Upper lobe of left lung (tissue), 4 donors: ENCODE data around the gene TRIM15.

Experiments used
- POLR2A ChIP-seq, 4 donors: fragments of 450-650 bp; IDR thresholded peaks; one replicate each; pipeline ENCODE4 v1.5.1; 2016 to 2017; ENCODE audit warnings: antibody characterized with exemption in 4 of 4, mild to moderate bottlenecking in 2 of 4
- TF ChIP-seq, protein P1 (sequence below), 6 experiments: fragments of 450-650 bp in 4 of 6; fragments of 200-600 bp in 2 of 6; sonication (generic) in 2 of 6; IDR thresholded peaks; one replicate each; pipeline ENCODE4 v1.5.1; 2016 to 2019; ENCODE audit warnings: antibody characterized with exemption in 6 of 6

DNA sequence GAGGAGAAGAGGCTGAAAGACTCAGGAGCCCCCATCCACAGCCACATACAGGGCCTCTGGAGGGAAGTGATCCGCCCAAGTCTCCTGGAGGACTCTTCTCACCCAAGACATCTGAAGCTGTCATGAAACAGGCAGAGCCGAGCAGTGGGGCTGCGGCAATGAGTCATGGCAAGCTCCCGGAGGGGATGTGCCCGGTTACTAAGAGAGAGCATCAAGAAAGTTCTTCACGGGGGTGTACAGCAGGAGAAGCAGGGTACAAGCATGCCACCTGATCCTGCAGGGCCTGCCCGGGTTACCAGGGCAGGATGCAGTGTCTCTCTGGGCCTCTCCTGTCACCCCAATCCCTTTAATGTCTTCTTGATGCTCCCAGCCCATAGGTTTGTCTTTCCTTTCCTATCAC is 28.7 kb downstream of the TRIM15 start:
- TF ChIP-seq, protein P1, sequence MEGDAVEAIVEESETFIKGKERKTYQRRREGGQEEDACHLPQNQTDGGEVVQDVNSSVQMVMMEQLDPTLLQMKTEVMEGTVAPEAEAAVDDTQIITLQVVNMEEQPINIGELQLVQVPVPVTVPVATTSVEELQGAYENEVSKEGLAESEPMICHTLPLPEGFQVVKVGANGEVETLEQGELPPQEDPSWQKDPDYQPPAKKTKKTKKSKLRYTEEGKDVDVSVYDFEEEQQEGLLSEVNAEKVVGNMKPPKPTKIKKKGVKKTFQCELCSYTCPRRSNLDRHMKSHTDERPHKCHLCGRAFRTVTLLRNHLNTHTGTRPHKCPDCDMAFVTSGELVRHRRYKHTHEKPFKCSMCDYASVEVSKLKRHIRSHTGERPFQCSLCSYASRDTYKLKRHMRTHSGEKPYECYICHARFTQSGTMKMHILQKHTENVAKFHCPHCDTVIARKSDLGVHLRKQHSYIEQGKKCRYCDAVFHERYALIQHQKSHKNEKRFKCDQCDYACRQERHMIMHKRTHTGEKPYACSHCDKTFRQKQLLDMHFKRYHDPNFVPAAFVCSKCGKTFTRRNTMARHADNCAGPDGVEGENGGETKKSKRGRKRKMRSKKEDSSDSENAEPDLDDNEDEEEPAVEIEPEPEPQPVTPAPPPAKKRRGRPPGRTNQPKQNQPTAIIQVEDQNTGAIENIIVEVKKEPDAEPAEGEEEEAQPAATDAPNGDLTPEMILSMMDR (IDR thresholded peaks at IDR 0.05) = no peak
- no peak for TF ChIP-seq POLR2A (IDR thresholded peaks at IDR 0.05)
